HG02840 (cell line): Measurements from ENCODE around the gene ATP5F1D.
"Not testable (repeated sequence)": the region's sequence is repeated elsewhere in the genome, so short reads cannot be mapped to it uniquely, and the experiment has no call there.

ENCODE experiments used
- ATAC-seq: cut with Tn5 transposase; IDR thresholded peaks from one replicate; pipeline ENCODE4 v1.9.1; 2021; ENCODE audit warnings: mild to moderate bottlenecking, moderate library complexity, moderate number of reproducible peaks; ENCODE audit not compliant: unreplicated experiment, low FRiP score

ATP5F1D gene

GRCh38 chr19:1241417-1242095 lies at the start of gene ATP5F1D:
TSS of gene ATP5F1D (plus strand) at chr19:1241751. CDS start at chr19:1241851, 100 bp downstream.
- peak; percentile 54 for ATAC-seq

- ATAC-seq: no peak
These were observed 42.0 kb upstream of the ATP5F1D start for GRCh38 chr19:1199531-1199930.

GRCh38 chr19:1200614-1201013 lies 40.9 kb upstream of the ATP5F1D start:
- not testable (repeated sequence) for ATAC-seq

GRCh38 chr19:1205114-1206099 lies 36.1 kb upstream of the ATP5F1D start, which contains the start of gene STK11:
TSS of gene STK11 (plus strand) at chr19:1205778. CDS start at chr19:1206914, 1,136 bp downstream.
- ATAC-seq: peak; percentile 77

GRCh38 chr19:1206150-1206863 lies 35.2 kb upstream of the ATP5F1D start:
- ATAC-seq: no peak

GRCh38 chr19:1206864-1207450 lies 34.6 kb upstream of the ATP5F1D start:
- no peak for ATAC-seq

GRCh38 chr19:1208830-1209229 lies 32.7 kb upstream of the ATP5F1D start:
- ATAC-seq: not testable (repeated sequence)

GRCh38 chr19:1210227-1210538 lies 31.4 kb upstream of the ATP5F1D start:
- no peak for ATAC-seq

GRCh38 chr19:1211494-1212234 lies 29.9 kb upstream of the ATP5F1D start:
- no peak for ATAC-seq

GRCh38 chr19:1213391-1214286 lies 27.9 kb upstream of the ATP5F1D start:
- no peak for ATAC-seq

GRCh38 chr19:1214299-1214861 lies 27.2 kb upstream of the ATP5F1D start:
- ATAC-seq: no peak

- ATAC-seq: no peak
These were observed 26.5 kb upstream of the ATP5F1D start for GRCh38 chr19:1214862-1215731.

GRCh38 chr19:1216756-1217155 lies 24.8 kb upstream of the ATP5F1D start:
- no peak for ATAC-seq

- no peak for ATAC-seq
These were observed 24.2 kb upstream of the ATP5F1D start for GRCh38 chr19:1217366-1217765.

GRCh38 chr19:1218751-1219567 lies 22.6 kb upstream of the ATP5F1D start:
- no peak for ATAC-seq

- ATAC-seq: no peak
These were observed 21.6 kb upstream of the ATP5F1D start for GRCh38 chr19:1219786-1220476.
